ENCODE results near the gene AFP. TPM values are rescaled to one million over a fixed set of nuclear protein-coding genes. Genes with fewer than 3 reads are reported as not detected.

Gene AFP
- total and polyA plus RNA-seq, 2 of the 13 experiments (the other 11 are each of a cell fraction or from before 2014, with no cell fraction given), result 9,434 to 13,105 TPM

GRCh38 chr4:73416423-73417087 is 19.5 kb upstream of the AFP start (continued):
- TF ChIP-seq AFF4 (CRISPR knock-in tag; IDR thresholded peaks at IDR 0.05) (0 out of 2 replicates have a peak, but pooled peaks have one; percentile 25), THAP11 (CRISPR knock-in tag; IDR thresholded peaks at IDR 0.05) (0 out of 2 replicates have a peak, but pooled peaks have one; percentile 5), RBM22 (optimal IDR thresholded peaks at IDR 0.05; ENCODE audit: low read length) (peak; percentile 34)

- intact Hi-C loops (cut with micrococcal nuclease; ENCODE audit: unreplicated experiment) (loop anchor here (2.0 kb wide), 1 partner anchor 73 kb away; no protein-coding TSS in a partner anchor), in situ Hi-C loops (cut with HindIII; ENCODE audit: extremely low pct_ligation_motif_present, low pct_unique_long_range_greater_than_20kb) (no loop called here)
- FAIRE-seq, result no peak
- 0 out of 2 replicates have a peak, but pooled peaks have one; percentile 11 for TF ChIP-seq NR2F2 (IDR thresholded peaks at IDR 0.05; ENCODE audit: borderline replicate concordance, low read depth)
- peak; percentile 2; the same call in 1 of the 2 replicates for TF ChIP-seq POLR2G (IDR thresholded peaks at IDR 0.05; ENCODE audit: low read depth, low read length)
- TF ChIP-seq ZNF607 (CRISPR knock-in tag; IDR thresholded peaks at IDR 0.05; ENCODE audit: borderline replicate concordance), result no peak
- TF ChIP-seq HMGXB3 (CRISPR knock-in tag; IDR thresholded peaks at IDR 0.05; ENCODE audit: borderline replicate concordance), result no peak
- TF ChIP-seq FUBP1 (CRISPR knock-in tag; IDR thresholded peaks at IDR 0.05; ENCODE audit: borderline replicate concordance), result peak; percentile 12; the same call in 1 of the 2 replicates
- peak; percentile 74 for TF ChIP-seq RBM22 (optimal IDR thresholded peaks at IDR 0.05; ENCODE audit: low read length)
- TF ChIP-seq ZSCAN31 (CRISPR knock-in tag; IDR thresholded peaks at IDR 0.05; ENCODE audit: low read depth), result 0 out of 2 replicates have a peak, but pooled peaks have one; percentile 19
- peak; percentile 43; the same call in 1 of the 2 replicates for TF ChIP-seq NFIC (IDR thresholded peaks at IDR 0.05; ENCODE audit: low read length)
- TF ChIP-seq SIN3A (IDR thresholded peaks at IDR 0.05; ENCODE audit: borderline replicate concordance, low read depth, low read length), result no peak
Measured at GRCh38 chr4:73417342-73417741, 18.7 kb upstream of the AFP start.

More at GRCh38 chr4:73417342-73417741, 18.7 kb upstream of the AFP start:
- DNase-seq (ENCODE audit: low spot score) (no peak), ATAC-seq (no peak)
- Histone ChIP-seq H3K4me1 (ENCODE audit: insufficient read depth, low read length) (peaks cover 52% of the 10 kb centered on the region), H3K4me2 (ENCODE audit: low read depth, low read length) (peak overlapping the region; percentile 77), H4K20me1 (ENCODE audit: insufficient read depth, low read length) (peaks cover 3% of the 10 kb centered on the region), H3K79me2 (ENCODE audit: insufficient read depth, low read length) (peaks cover 32% of the 10 kb centered on the region), H3K9me3 (ENCODE audit: low read length) (no peaks in the 10 kb centered on the region), H3K4me3 (replicated peaks in 1 of 3; ENCODE audit: insufficient read depth in 1 of 3, low read depth in 2 of 3, low read length in 3 of 3) (peak overlapping the region; percentile 26 to 42 (median 31); a peak in 5 of 6 replicates), H3K27ac (ENCODE audit: extremely low read length, insufficient read depth, low read length) (peak overlapping the region; percentile 89), H3K36me3 (replicated peaks in 1 of 2; ENCODE audit: control insufficient read depth in 1 of 2, insufficient read depth in 2 of 2, low read length in 2 of 2) (peaks cover 11 to 48% of the 10 kb centered on the region in 2 experiments; a peak in 4 of 5 replicates), H3K9ac (ENCODE audit: insufficient read depth, low read depth, low read length) (peak overlapping the region; percentile 32), H3K27me3 (ENCODE audit: control insufficient read depth in 1 of 2, insufficient read depth in 2 of 2, low read length in 2 of 2) (no peaks in the 10 kb centered on the region), H2AFZ (ENCODE audit: low read length) (no peak overlapping the region)
- no TSS peak for BruUV-seq (replicated peaks)
- ChIA-PET POLR2A (interaction anchor here (2.4 to 7.8 kb wide), 2 partner anchors 14 to 72 kb away, joined by 10 to 85 read pairs; no protein-coding TSS in a partner anchor), CTCF (ENCODE audit: low intra/inter-chr PET ratio, low total read pairs) (no interaction called here)
- 69% methylated on average over 2 of the region's 2 CpGs for WGBS (ENCODE audit: low lambda C conversion rate)
